HL-60 (cell line): Measurements from ENCODE around the gene TIFAB.

Experiments
- DNase-seq, 2 experiments: peaks; one replicate each; pipeline ENCODE4 v3.0.0-alpha.2; 2010 to 2020; ENCODE audit warnings: low read depth in 1 of 2, low spot score in 1 of 2
- H3K27ac ChIP-seq: fragments of 250-450 bp; sonication (Bioruptor Pico); replicated peaks from 2 replicates; pipeline ENCODE4 v1.5.1; 2020; ENCODE audit warnings: mild to moderate bottlenecking, moderate library complexity
- H3K27me3 ChIP-seq: fragments of 250-450 bp; sonication (Bioruptor Pico); 2 replicates; pipeline ENCODE4 v1.5.1; 2021; ENCODE audit warnings: mild to moderate bottlenecking, moderate library complexity; ENCODE audit not compliant: insufficient read depth, poor library complexity, severe bottlenecking
- H3K4me3 ChIP-seq: replicated peaks from 2 replicates; pipeline ENCODE4 v1.5.1; 2011; ENCODE audit warnings: mild to moderate bottlenecking, control low read depth, low read length; ENCODE audit not compliant: insufficient read depth
- CTCF ChIP-seq: IDR thresholded peaks from one replicate; pipeline ENCODE4 v1.5.1; 2011; ENCODE audit warnings: low read length, control low read depth, inconsistent platforms; ENCODE audit not compliant: insufficient read depth
- GABPA ChIP-seq: IDR thresholded peaks from 2 replicates; pipeline ENCODE4 v1.6.1; 2012; ENCODE audit warnings: low read depth
- POLR2AphosphoS5 ChIP-seq: IDR thresholded peaks from 2 replicates; pipeline ENCODE4 v1.6.1; 2012; ENCODE audit warnings: low read depth
- SPI1 ChIP-seq: IDR thresholded peaks from 2 replicates; pipeline ENCODE4 v1.6.1; 2012; ENCODE audit warnings: low read depth, mild to moderate bottlenecking, borderline replicate concordance
- TF ChIP-seq, protein P1 (sequence below): IDR thresholded peaks from 2 replicates; pipeline ENCODE4 v1.6.1; 2012; ENCODE audit warnings: low read depth; ENCODE audit not compliant: insufficient replicate concordance

The TIFAB gene

DNA sequence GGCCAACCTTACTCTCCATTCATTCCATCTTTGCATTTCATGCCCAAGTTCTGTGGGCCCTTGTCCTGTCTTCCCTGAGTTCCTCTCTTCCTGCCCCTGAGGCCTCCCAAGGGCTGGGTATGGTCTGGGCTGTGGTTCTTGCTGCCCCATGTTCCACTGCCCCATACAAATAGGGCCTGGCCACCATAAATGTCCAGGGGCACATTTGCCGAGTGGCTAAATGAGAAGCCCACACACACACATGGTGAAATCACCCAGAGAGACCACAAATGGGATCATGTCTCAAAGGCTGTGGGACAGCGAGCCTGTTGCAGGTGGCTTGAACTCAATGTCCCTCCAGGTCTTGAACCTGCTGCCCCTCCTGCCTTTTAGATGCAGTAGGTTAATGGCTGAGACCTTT is 1.2 kb downstream of the TIFAB start:
- Histone ChIP-seq H3K27me3 (no peaks in the 10 kb centered on the region), H3K27ac (no peak overlapping the region), H3K4me3 (peak overlapping the region; percentile 42)
- TF ChIP-seq POLR2AphosphoS5 (no peak), SPI1 (no peak), CTCF (no peak), GABPA (no peak)
- TF ChIP-seq, protein P1, sequence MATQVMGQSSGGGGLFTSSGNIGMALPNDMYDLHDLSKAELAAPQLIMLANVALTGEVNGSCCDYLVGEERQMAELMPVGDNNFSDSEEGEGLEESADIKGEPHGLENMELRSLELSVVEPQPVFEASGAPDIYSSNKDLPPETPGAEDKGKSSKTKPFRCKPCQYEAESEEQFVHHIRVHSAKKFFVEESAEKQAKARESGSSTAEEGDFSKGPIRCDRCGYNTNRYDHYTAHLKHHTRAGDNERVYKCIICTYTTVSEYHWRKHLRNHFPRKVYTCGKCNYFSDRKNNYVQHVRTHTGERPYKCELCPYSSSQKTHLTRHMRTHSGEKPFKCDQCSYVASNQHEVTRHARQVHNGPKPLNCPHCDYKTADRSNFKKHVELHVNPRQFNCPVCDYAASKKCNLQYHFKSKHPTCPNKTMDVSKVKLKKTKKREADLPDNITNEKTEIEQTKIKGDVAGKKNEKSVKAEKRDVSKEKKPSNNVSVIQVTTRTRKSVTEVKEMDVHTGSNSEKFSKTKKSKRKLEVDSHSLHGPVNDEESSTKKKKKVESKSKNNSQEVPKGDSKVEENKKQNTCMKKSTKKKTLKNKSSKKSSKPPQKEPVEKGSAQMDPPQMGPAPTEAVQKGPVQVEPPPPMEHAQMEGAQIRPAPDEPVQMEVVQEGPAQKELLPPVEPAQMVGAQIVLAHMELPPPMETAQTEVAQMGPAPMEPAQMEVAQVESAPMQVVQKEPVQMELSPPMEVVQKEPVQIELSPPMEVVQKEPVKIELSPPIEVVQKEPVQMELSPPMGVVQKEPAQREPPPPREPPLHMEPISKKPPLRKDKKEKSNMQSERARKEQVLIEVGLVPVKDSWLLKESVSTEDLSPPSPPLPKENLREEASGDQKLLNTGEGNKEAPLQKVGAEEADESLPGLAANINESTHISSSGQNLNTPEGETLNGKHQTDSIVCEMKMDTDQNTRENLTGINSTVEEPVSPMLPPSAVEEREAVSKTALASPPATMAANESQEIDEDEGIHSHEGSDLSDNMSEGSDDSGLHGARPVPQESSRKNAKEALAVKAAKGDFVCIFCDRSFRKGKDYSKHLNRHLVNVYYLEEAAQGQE, result no peak
- no peak for DNase-seq

DNA sequence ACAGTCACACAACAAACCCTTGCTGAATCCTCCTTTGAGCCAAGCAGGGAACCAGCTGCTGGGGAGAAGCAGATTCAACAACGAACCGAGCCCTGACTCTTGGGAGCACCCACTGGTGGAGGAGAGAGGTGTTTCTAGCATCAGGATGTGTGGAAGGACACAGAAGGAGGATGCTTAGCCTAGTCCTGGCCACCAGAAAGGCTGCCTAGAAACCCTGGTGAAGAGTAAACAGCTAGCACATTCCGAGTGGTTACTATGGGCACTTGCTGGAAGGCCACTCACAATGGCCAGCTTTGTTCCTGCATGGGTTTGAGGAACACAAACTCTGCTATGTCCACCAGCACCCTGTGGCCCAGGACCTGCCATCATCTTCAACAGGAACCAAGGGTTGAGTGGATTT is 1.8 kb downstream of the TIFAB start:
- TF ChIP-seq CTCF, result no peak
- TF ChIP-seq SPI1, result no peak
- TF ChIP-seq POLR2AphosphoS5, result no peak

DNA sequence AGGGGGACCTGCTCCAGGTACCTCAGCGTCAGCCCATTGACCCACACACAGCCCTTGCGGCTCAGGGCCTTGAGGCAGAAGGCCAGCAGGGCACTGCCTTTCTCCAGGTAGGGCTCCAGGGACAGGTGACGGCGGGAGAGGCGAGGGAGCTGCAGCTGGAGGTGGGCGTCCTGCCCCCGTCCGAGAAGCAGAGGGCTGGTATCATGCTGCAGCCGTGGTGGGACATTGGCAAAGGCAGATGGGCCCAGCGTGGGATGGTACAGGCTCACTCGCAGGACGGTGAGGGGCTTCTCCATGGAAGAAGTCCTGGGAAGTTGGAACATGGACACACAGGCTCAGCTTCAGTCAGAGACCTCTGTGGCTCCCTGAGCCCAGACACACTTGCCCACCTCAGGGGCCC is 2.5 kb downstream of the TIFAB start:
- DNase-seq, result no peak
- Histone ChIP-seq H3K27ac (no peak overlapping the region), H3K4me3 (no peak overlapping the region), H3K27me3 (no peaks in the 10 kb centered on the region)
- TF ChIP-seq, protein P1, result no peak
- TF ChIP-seq SPI1, result no peak
- no peak for TF ChIP-seq CTCF
- TF ChIP-seq POLR2AphosphoS5, result no peak
- TF ChIP-seq GABPA, result no peak

More for the DNA sequence above, 1.8 kb downstream of the TIFAB start:
- no peak for DNase-seq
- Histone ChIP-seq H3K27ac (no peak overlapping the region), H3K4me3 (peak overlapping the region; percentile 42), H3K27me3 (no peaks in the 10 kb centered on the region)

DNA sequence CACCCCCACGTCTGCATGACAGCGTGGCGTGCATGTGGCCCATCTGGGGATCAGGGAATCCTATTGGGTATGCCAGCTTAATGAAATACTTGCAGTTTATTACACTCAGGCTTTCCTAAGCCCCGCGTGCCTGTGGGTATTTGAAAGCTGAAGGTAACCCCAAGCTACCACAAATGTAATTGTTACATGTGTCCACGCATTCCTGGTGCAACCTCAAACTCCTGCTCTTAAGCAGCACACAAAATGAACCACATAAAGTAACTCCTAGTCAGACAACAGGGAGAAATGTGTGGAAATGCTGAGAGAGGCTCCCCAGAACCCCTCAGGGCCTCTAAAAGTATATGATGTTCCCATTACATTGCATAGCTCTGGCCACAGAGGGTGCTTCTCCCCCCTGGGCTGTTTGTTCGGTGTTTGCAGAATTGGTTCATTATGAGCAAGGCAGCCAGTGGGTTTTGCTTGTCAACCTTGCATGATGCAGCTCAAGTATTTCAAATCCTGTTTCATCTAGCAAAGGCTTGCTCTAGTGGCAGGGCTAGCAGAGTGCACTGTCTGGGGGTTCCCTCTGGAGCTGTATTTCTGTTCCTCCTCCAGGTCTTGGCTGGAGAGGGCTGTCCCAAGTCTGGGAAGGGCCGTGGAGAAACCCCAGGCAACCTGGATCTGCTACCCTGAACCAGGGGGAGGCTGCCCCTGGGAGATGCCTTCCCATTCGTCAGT is 3.2 kb downstream of the TIFAB start:
- DNase-seq, result no peak
- Histone ChIP-seq H3K27me3 (no peaks in the 10 kb centered on the region), H3K4me3 (no peak overlapping the region), H3K27ac (no peak overlapping the region)
- TF ChIP-seq POLR2AphosphoS5, result no peak
- TF ChIP-seq CTCF, result no peak
- TF ChIP-seq, protein P1, result no peak
- no peak for TF ChIP-seq SPI1
- TF ChIP-seq GABPA, result no peak
